GM12873 (cell line): ENCODE results near the gene PRM2.

Source experiments
- TF ChIP-seq, protein P1 (sequence below): IDR thresholded peaks from 2 replicates; pipeline ENCODE4 v1.5.1; 2012; ENCODE audit warnings: low read depth, mild to moderate bottlenecking, moderate library complexity, low read length, control low read depth; ENCODE audit not compliant: insufficient read depth; ENCODE audit errors: missing control alignments

The PRM2 gene

DNA sequence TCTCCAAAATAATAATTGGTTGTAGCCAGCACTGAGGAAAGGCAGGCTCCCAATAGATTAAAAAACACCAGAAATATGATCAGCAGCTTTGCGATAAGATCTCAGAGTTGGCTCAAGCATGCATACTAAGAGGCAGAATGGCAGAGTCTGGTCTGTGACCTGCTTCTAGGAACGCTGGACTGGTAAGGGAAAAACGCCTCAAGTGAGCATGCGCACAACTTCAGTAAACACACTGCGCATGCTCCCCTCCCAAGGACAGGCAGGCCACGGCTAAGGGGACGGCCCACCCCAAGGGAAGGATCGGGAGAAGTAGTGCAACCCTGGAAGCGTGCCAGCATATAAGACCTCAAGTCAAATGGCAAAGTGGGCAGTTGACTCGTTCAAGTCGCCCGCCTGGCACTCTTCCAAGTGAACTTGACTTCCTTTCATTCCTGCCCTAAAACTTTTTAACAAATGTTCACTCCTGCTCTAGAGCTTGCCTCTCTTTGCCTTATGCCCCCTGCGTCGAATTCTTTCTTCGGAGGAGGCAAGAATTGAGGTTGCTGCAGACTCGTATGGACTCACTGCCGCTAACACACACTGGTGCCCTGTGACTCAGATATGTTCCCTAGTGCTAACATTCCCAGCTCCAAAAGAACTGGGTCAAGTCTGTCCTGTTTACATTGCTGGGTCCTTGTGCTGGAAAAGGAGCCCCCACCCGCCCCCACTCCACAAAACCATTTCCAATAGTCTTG, 27.3 kb upstream of the PRM2 start:
- TF ChIP-seq, protein P1, sequence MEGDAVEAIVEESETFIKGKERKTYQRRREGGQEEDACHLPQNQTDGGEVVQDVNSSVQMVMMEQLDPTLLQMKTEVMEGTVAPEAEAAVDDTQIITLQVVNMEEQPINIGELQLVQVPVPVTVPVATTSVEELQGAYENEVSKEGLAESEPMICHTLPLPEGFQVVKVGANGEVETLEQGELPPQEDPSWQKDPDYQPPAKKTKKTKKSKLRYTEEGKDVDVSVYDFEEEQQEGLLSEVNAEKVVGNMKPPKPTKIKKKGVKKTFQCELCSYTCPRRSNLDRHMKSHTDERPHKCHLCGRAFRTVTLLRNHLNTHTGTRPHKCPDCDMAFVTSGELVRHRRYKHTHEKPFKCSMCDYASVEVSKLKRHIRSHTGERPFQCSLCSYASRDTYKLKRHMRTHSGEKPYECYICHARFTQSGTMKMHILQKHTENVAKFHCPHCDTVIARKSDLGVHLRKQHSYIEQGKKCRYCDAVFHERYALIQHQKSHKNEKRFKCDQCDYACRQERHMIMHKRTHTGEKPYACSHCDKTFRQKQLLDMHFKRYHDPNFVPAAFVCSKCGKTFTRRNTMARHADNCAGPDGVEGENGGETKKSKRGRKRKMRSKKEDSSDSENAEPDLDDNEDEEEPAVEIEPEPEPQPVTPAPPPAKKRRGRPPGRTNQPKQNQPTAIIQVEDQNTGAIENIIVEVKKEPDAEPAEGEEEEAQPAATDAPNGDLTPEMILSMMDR: no peak

DNA sequence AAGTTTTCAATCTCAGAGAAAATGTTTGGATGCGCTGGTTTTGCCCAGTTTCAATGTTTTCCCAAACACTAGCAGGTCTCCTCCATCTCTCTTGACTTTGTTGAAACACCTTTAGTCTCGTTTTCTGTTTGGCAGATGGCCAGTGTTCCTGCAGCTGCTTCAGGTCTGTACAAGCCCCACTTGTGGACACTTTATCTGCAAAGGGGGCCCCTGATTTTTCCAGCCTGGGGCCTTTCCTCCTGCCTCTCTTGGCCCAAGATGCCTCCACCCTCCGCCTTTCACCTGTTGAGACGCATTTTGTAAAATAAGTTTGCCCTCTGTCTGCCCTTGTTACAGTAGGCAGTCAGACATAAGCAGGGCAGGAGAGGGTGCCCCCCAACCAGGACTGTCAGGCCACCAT, 26.7 kb upstream of the PRM2 start:
- TF ChIP-seq, protein P1: no peak

DNA sequence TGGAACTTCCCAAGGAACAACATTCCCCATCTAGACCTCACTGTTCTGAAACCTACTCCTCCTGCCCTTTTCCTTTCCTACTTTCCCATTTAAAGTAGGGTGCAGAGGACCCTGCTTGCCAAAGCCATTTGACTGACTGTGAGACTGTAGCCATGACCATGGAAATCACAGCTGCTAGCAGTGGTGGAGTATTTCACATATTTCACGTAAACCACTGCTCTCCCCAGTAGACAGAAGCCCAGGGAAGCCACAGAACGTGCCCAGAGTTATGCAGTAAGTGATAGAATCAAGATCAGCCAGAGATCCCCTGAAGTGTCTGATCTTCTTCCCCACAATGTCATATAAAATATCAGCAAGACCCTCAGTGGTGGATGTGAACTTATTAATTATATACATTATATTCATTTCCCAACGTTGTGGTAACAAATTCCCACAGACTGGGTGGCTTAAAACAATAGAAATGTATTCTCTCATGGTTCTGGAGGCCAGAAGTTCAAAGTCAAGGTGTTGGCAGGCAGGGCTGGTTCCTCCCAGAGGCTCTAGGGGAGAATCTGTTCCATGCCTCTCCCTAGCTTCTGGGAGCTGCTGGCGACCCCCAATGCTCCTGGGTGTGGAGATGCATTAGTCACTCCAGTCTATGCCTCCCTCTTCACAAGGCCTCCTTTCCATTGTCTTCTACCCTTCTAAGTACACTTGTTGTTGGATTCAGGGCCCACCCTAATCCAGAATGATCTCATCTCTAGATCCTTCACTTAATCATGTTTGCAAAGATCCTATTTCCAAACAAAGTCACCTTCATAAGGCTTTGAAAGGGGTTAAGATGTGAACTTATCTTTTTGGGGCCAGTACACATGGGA, 25.6 kb upstream of the PRM2 start:
- TF ChIP-seq, protein P1: no peak

DNA sequence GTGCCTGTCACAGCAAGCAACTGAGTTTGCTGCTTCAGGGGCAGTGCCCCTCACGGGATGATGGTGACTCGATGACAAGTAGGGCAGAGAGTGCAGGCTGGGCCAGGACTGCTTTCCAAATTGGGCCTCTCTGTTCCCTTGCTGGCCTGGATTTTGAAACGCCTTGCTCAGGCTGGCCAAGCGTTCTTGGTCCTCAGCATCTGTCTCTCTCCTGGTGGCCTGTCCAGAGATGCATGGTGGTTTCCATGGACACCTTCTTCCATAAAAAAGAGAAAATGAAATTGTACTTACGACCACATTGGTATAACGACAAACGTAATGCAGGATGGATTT, 24.2 kb upstream of the PRM2 start:
- TF ChIP-seq, protein P1: no peak

DNA sequence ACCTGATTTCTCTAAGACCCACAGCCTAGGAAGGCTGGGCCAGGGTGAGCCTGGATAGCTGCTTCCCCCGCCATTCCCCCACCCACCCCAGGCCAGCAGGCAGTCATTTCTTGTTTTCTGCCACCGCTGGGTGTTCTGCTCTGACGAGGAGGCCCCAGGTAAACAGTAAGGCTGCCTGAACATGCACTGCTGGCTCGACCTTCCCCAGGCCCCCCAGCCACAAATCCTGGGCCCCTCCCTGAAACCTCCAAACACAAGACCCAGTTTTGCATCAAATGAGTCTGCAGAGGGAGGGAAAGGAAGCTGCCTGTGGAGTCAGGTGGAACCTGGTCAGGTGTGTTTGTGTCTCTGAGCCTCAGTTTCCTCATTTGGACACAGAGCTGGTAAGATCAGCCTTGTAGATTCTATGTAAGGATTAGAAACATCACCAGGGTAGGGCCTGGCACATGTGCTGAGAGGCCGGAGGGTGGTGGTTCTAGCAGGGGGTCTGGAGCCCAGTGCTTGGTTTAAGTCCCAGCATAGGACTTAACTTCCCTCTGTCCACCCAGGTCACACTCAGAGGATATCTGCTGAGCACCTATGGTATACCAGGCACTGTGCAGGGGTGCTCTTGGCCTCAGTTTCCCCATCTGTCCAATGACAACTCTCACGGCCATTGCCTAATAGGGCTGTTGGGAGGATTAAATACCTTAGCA, 23.7 kb upstream of the PRM2 start:
- TF ChIP-seq, protein P1: no peak

DNA sequence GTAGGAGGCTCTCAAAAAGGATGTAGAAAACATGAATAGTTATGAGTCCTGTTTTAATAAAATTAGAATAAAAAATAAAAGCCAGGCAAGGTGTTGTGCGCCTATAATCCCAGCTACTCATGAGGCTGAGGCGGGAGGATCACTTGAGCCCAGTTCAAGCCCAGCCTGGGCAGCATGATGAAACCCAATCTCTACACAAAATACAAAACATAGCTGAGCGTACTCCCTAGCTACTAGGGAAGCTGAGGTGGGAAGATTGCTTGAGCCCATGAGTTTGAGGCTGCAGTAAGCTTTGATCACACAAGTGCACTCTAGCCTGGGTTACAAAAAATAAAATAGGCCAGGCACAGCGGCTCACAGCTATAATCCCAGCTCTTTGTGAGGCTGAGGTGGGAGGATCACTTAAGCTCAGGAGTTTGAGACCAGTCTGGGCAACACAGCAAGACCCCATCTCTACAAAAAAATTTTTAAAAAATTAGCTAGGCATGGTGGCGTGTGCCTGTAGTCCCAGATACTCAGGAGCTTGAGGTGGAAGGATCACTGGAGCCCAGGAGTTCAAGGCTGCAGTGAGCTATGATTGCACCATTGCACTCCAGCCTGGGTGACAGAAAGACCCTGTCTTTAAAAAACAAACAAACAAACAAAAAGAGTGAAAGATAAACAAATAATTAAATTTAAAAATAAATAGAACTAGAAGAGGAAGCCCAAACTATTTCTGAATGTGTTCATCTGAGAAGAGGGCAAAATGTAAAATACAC, 22.0 kb upstream of the PRM2 start:
- TF ChIP-seq, protein P1: no peak

DNA sequence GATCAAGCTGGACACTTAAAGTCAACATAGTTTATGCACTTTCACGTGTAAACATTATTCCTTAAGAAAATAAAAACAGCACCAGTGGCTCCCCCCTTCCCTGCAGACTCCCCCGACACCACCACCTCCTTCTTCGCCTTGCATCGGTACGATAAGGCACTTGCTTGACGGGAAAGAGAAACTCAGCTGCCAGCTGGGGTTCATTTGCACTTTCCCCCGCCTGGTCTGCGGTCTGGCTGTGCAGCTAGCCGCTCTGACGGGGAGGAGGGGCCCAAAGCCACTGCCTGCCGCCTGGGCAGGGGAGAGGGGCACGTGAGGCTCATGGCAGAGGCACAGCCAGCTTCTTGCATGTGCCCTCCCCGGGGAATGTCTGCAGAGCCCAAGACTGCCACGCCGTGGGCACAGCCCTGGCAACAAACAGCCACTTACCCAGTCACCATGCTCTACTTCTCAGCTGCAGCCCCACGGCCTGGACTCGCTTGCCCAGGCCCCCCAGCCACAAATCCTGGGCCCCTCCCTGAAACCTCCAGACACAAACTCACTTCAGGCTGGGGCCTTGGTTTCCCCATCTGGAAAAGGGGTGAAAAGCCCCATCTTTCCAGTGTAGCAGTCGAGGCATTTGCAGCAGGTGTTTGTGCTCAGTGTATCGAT, 21.3 kb upstream of the PRM2 start:
- TF ChIP-seq, protein P1: no peak
